Measurements from ENCODE around the gene NFIA.
A peak's percentile ranks its signal among the peaks of the same experiment; 100 is the strongest.

The NFIA gene

GRCh38 chr1:61357539-61357938 is 275.2 kb downstream of the NFIA start (continued):
- no peak for TF ChIP-seq ELK4 (IDR thresholded peaks at IDR 0.05; ENCODE audit: borderline replicate concordance, low read depth, low read length)
- TF ChIP-seq TRIM28 (IDR thresholded peaks at IDR 0.05; ENCODE audit: borderline replicate concordance, low read length): no peak
- no peak for TF ChIP-seq ZEB2 (tag by site-specific recombination; IDR thresholded peaks at IDR 0.05)
- no peak for TF ChIP-seq ZNF639 (tag by site-specific recombination; IDR thresholded peaks at IDR 0.05)
- TF ChIP-seq ZNF146 (tag by site-specific recombination; IDR thresholded peaks at IDR 0.05): no peak

GRCh38 chr1:61358770-61359455 is 276.6 kb downstream of the NFIA start:
- POLR2A ChIA-PET: no interaction called here
- Histone ChIP-seq H3K27ac (ENCODE audit: extremely low read depth, low read depth, low read length) (no peak overlapping the region), H3K9me3 (ENCODE audit: control insufficient read depth, insufficient read depth, low read depth, low read length) (no peaks in the 10 kb centered on the region), H3K36me3 (ENCODE audit: control insufficient read depth in 2 of 2, insufficient read depth in 1 of 2, low read length in 2 of 2) (peaks cover 4 to 22% of the 10 kb centered on the region in 2 experiments; a peak in 2 of 3 replicates), H3K4me1 (ENCODE audit: control insufficient read depth, insufficient read depth, low read length) (no peaks in the 10 kb centered on the region), H3K4me3 (ENCODE audit: low read depth, low read length) (no peak overlapping the region)
- TF ChIP-seq KLF10 (tag by site-specific recombination; IDR thresholded peaks at IDR 0.05) (no peak), ZNF362 (tag by site-specific recombination; IDR thresholded peaks at IDR 0.05) (no peak), ZNF776 (tag by site-specific recombination; IDR thresholded peaks at IDR 0.05; ENCODE audit: borderline replicate concordance) (no peak), SP7 (tag by site-specific recombination; IDR thresholded peaks at IDR 0.05) (no peak), ZNF341 (tag by site-specific recombination; IDR thresholded peaks at IDR 0.05; ENCODE audit: low read depth) (no peak), ZNF629 (tag by site-specific recombination; IDR thresholded peaks at IDR 0.05) (no peak), ZBTB6 (tag by site-specific recombination; IDR thresholded peaks at IDR 0.05) (no peak), REPIN1 (tag by site-specific recombination; IDR thresholded peaks at IDR 0.05; ENCODE audit: low read depth) (no peak), SP3 (tag by site-specific recombination; IDR thresholded peaks at IDR 0.05) (no peak)
- CTCF ChIA-PET: interaction anchor here (0.7 to 1.3 kb wide), 2 partner anchors 10 to 234 kb away, joined by 3 read pairs; no protein-coding TSS in a partner anchor

- POLR2A ChIA-PET: no interaction called here
- no peak overlapping the region for H3K27ac ChIP-seq (ENCODE audit: extremely low read depth, low read depth, low read length)
- no peaks in the 10 kb centered on the region for H3K9me3 ChIP-seq (ENCODE audit: control insufficient read depth, insufficient read depth, low read depth, low read length)
- TF ChIP-seq ZNF362 (tag by site-specific recombination; IDR thresholded peaks at IDR 0.05): no peak
- TF ChIP-seq ZNF623 (tag by site-specific recombination; IDR thresholded peaks at IDR 0.05): no peak
- no peak for TF ChIP-seq PATZ1 (tag by site-specific recombination; IDR thresholded peaks at IDR 0.05)
- no peak for TF ChIP-seq ZNF677 (tag by site-specific recombination; IDR thresholded peaks at IDR 0.05)
- TF ChIP-seq ZBTB44 (tag by site-specific recombination; IDR thresholded peaks at IDR 0.05): 0 out of 2 replicates have a peak, but pooled peaks have one; percentile 26
- TF ChIP-seq ZNF658 (tag by site-specific recombination; IDR thresholded peaks at IDR 0.05): no peak
- no peak for TF ChIP-seq ZNF473 (tag by site-specific recombination; IDR thresholded peaks at IDR 0.05)
- no peak for TF ChIP-seq ZFP37 (tag by site-specific recombination; IDR thresholded peaks at IDR 0.05)
- TF ChIP-seq SP2 (tag by site-specific recombination; IDR thresholded peaks at IDR 0.05): no peak
- TF ChIP-seq ZNF354C (tag by site-specific recombination; IDR thresholded peaks at IDR 0.05; ENCODE audit: borderline replicate concordance, low read depth): no peak
- peak; percentile 91; the same call in 1 of the 2 replicates for TF ChIP-seq MZF1 (tag by site-specific recombination; IDR thresholded peaks at IDR 0.05; ENCODE audit: borderline replicate concordance)
Measured at GRCh38 chr1:61361931-61362330, 279.6 kb downstream of the NFIA start.

More at GRCh38 chr1:61361931-61362330, 279.6 kb downstream of the NFIA start:
- H3K36me3 ChIP-seq (ENCODE audit: control insufficient read depth in 2 of 2, insufficient read depth in 1 of 2, low read length in 2 of 2): peaks cover 4 to 11% of the 10 kb centered on the region in 2 experiments; a peak in 2 of 3 replicates
- no peaks in the 10 kb centered on the region for H3K4me1 ChIP-seq (ENCODE audit: control insufficient read depth, insufficient read depth, low read length)
- H3K4me3 ChIP-seq (ENCODE audit: low read depth, low read length): no peak overlapping the region
- CTCF ChIA-PET: no interaction called here

All from HEK293 (cell line).